IMR-90 (cell line): ENCODE results near the gene TEX2.

Source experiments
- BHLHE40 ChIP-seq: fragments of 150-350 bp; IDR thresholded peaks from 2 replicates; pipeline ENCODE4 v1.6.1; 2016; ENCODE audit warnings: mild to moderate bottlenecking, low read depth, low read length
- CEBPB ChIP-seq: IDR thresholded peaks from 2 replicates; pipeline ENCODE4 v1.6.1; 2012; ENCODE audit warnings: low read depth, low read length, improper control_type of control experiment
- CHD1 ChIP-seq: IDR thresholded peaks from 2 replicates; pipeline ENCODE4 v1.6.1; 2012; ENCODE audit warnings: low read depth, low read length, improper control_type of control experiment
- CTCF ChIP-seq: conservative IDR thresholded peaks from 2 replicates; pipeline ENCODE4 v1.5.1; 2012; ENCODE audit warnings: mild to moderate bottlenecking, low read depth, low read length, improper control_type of control experiment
- ELK1 ChIP-seq: fragments of 150-350 bp; IDR thresholded peaks from 2 replicates; pipeline ENCODE4 v1.6.1; 2016; ENCODE audit warnings: low read depth, mild to moderate bottlenecking, low read length, moderate library complexity, borderline replicate concordance
- MAFK ChIP-seq: IDR thresholded peaks from 2 replicates; pipeline ENCODE4 v1.6.1; 2012; ENCODE audit warnings: low read depth, low read length, improper control_type of control experiment
- NFE2L2 ChIP-seq: fragments of 150-350 bp; IDR thresholded peaks from 2 replicates; pipeline ENCODE4 v1.6.1; 2016; ENCODE audit warnings: low read depth, mild to moderate bottlenecking, low read length
- POLR2A ChIP-seq: IDR thresholded peaks from 2 replicates; pipeline ENCODE4 v1.6.1; 2012; ENCODE audit warnings: mild to moderate bottlenecking, low read depth, low read length
- RAD21 ChIP-seq: IDR thresholded peaks from 2 replicates; pipeline ENCODE4 v1.6.1; 2012; ENCODE audit warnings: low read length, improper control_type of control experiment
- RFX5 ChIP-seq: IDR thresholded peaks from 2 replicates; pipeline ENCODE4 v1.8.0; 2012; ENCODE audit warnings: low read depth, mild to moderate bottlenecking, low read length, moderate library complexity
- SMC3 ChIP-seq: fragments of 150-350 bp; IDR thresholded peaks from 2 replicates; pipeline ENCODE4 v1.6.1; 2016; ENCODE audit warnings: low read depth, mild to moderate bottlenecking, antibody characterized with exemption, low read length, moderate library complexity
- USF2 ChIP-seq: fragments of 150-350 bp; IDR thresholded peaks from 2 replicates; pipeline ENCODE4 v1.6.1; 2017; ENCODE audit warnings: mild to moderate bottlenecking, antibody characterized with exemption, low read length, low read depth

GRCh38 chr17:64131606-64132270 is 131.3 kb downstream of the TEX2 start:
- TF ChIP-seq CTCF (no peak), MAFK (no peak), SMC3 (no peak), USF2 (no peak), POLR2A (no peak), RAD21 (no peak), CEBPB (no peak), CHD1 (no peak), BHLHE40 (no peak), ELK1 (no peak), NFE2L2 (no peak), RFX5 (no peak)
